ENCODE results near the gene CCDC182. TPM values are rescaled to one million over a fixed set of nuclear protein-coding genes. Genes with fewer than 3 reads are reported as not detected.

The CCDC182 gene
- total RNA-seq, 1 donor from 2014 or later, result not detected

DNA sequence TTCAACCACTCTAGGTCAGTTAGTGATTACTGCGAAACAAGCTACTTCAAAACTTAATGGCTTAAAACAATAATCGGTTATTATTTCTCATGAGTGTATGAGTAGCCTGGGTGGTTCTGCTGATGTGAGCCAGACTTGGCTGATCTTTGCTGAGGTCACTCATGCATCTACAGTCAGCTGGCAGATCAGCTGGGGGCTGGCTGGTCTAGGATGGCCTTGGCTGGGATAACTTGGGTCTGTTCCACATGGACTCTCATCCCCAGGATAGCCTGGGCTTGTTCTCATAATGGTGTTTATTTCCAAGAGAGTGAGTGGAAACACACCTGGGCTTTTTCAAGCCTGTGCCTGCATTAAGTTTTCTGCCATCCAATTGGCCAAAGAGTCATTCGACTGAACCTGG is 13.0 kb downstream of the CCDC182 start:
- Histone ChIP-seq H3K4me3 (ENCODE audit: low read depth, low read length) (no peak overlapping the region), H3K36me3 (ENCODE audit: control insufficient read depth, insufficient read depth, low read length) (no peaks in the 10 kb centered on the region), H3K27me3 (ENCODE audit: control insufficient read depth, insufficient read depth, low read length) (peaks cover 11% of the 10 kb centered on the region)
- DNase-seq (ENCODE audit: low read depth) (peak; percentile 4), FAIRE-seq (no peak)
- TF ChIP-seq, protein P1, sequence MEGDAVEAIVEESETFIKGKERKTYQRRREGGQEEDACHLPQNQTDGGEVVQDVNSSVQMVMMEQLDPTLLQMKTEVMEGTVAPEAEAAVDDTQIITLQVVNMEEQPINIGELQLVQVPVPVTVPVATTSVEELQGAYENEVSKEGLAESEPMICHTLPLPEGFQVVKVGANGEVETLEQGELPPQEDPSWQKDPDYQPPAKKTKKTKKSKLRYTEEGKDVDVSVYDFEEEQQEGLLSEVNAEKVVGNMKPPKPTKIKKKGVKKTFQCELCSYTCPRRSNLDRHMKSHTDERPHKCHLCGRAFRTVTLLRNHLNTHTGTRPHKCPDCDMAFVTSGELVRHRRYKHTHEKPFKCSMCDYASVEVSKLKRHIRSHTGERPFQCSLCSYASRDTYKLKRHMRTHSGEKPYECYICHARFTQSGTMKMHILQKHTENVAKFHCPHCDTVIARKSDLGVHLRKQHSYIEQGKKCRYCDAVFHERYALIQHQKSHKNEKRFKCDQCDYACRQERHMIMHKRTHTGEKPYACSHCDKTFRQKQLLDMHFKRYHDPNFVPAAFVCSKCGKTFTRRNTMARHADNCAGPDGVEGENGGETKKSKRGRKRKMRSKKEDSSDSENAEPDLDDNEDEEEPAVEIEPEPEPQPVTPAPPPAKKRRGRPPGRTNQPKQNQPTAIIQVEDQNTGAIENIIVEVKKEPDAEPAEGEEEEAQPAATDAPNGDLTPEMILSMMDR (IDR thresholded peaks at IDR 0.05; ENCODE audit: insufficient read depth, low read length, severe bottlenecking), result no peak

DNA sequence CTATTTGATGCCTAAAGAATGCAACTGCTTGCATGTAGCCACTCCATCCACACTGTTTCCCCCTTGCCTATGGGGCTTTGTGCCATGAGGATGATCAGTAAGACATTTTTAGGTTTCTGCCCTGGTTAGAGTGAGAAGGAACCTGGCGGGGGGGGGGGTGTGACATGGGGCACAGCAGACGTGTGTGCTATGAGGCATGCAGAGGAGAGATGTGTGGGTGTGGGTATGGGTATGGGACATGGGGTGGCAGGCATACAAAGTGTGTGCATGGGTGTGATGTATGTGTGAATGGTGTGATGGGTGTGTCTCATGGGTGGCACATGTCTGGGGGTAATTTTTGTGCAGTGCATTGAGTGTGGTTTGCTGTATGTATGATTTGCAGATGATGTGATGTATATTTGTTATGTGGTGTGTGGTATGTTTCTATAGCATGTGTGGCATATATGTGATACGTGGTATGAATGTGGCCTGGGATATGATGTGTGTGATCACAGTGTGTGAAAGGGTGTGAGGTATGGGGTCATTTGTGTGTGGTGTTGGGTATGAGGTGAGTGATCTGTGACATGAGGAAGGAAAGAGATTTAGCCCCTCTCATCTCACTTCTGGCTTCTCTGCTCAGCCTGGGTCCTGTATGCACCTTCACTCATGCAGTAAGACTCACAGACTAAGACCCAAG is 14.9 kb downstream of the CCDC182 start:
- H3K27me3 ChIP-seq (ENCODE audit: control insufficient read depth, insufficient read depth, low read length), result peaks cover 9% of the 10 kb centered on the region
- TF ChIP-seq, protein P1 (IDR thresholded peaks at IDR 0.05; ENCODE audit: insufficient read depth, low read length, severe bottlenecking), result no peak
- H3K4me3 ChIP-seq (ENCODE audit: low read depth, low read length), result no peak overlapping the region
- no peaks in the 10 kb centered on the region for H3K36me3 ChIP-seq (ENCODE audit: control insufficient read depth, insufficient read depth, low read length)
- FAIRE-seq (peak; percentile 76), DNase-seq (ENCODE audit: low read depth) (no peak)

DNA sequence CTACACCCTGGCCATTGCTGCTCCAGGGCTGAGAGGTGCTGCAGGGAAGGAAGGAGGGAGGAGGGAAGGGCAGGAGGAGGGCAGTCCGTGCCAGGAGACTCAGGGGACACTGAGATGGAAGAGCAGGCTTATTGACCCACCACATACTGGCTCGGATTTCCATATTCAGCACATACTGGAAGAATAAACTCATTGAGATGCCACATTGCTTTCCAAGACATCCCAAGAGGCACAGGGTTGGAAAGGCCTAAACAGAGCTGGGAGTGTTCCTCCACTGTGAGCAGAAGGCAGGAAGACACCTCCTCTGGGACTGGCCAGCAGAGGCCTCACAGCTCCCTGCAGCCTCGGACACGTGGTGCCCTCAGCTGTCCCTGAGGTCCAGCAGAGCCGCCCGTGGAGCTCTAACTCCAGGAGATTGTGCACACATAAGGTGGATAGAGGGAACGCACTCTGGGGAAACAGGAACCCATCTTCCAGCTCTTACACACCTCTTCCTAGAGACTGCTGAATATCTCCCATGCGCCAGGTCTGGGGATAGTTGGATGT is 17.4 kb downstream of the CCDC182 start:
- TF ChIP-seq, protein P1 (IDR thresholded peaks at IDR 0.05; ENCODE audit: insufficient read depth, low read length, severe bottlenecking), result no peak
- Histone ChIP-seq H3K36me3 (ENCODE audit: control insufficient read depth, insufficient read depth, low read length) (no peaks in the 10 kb centered on the region), H3K4me3 (ENCODE audit: low read depth, low read length) (no peak overlapping the region), H3K27me3 (ENCODE audit: control insufficient read depth, insufficient read depth, low read length) (peaks cover 11% of the 10 kb centered on the region)
- FAIRE-seq (no peak), DNase-seq (ENCODE audit: low read depth) (no peak)

DNA sequence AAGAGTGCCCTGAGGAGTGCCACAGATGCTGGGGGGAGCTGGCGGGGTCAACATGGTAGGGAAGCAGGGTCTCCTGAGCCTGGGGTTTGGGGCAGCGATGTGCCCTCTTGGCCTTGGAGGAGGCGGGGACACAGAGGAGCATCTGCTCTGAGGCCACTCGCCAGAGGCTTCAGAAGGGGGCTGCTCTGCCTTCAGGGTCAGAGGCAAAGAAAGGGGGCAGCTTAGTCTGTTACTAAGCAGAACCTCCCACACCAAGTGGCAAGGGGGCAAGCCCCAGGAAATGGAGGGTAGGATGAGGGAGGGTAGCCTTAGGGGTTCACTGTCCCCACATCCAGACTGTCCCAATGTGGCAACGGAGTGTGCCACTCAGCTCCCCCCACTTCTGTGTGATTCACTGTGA is 18.3 kb downstream of the CCDC182 start:
- TF ChIP-seq, protein P1 (IDR thresholded peaks at IDR 0.05; ENCODE audit: insufficient read depth, low read length, severe bottlenecking), result no peak
- Histone ChIP-seq H3K27me3 (ENCODE audit: control insufficient read depth, insufficient read depth, low read length) (peaks cover 11% of the 10 kb centered on the region), H3K4me3 (ENCODE audit: low read depth, low read length) (no peak overlapping the region), H3K36me3 (ENCODE audit: control insufficient read depth, insufficient read depth, low read length) (no peaks in the 10 kb centered on the region)
- FAIRE-seq, result no peak
- no peak for DNase-seq (ENCODE audit: low read depth)

DNA sequence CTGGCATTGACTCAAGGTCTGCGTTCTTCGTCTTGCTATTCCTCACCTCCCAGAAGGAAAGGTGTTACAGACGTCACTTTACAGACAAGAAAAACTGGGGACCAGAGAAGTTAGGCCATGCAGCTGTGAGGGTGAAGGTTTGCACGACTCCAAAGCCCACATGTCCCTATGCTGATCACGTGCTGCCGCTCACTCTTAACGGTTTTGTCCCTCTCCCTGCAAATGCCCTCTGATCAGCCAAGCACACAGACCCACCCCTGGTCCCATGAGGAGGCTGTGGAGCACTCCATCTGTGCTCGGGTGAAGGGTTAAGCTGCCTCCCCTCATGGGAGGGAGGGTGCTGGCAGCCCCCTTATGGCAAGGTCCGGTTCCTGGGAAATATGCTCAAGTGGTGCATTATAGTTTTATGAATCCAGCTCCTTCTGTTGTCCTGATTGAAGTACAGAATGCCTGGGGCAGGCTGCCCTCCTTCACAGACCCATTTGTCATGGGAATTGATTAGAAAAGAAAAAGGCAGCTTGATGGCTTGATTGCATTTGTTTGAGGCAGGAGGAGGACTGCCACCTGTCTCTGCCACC is 18.8 kb downstream of the CCDC182 start:
- FAIRE-seq, result peak; percentile 82

More for the DNA sequence above, 18.8 kb downstream of the CCDC182 start:
- TF ChIP-seq, protein P1 (IDR thresholded peaks at IDR 0.05; ENCODE audit: insufficient read depth, low read length, severe bottlenecking), result no peak
- Histone ChIP-seq H3K36me3 (ENCODE audit: control insufficient read depth, insufficient read depth, low read length) (no peaks in the 10 kb centered on the region), H3K4me3 (ENCODE audit: low read depth, low read length) (no peak overlapping the region), H3K27me3 (ENCODE audit: control insufficient read depth, insufficient read depth, low read length) (peaks cover 10% of the 10 kb centered on the region)
- DNase-seq (ENCODE audit: low read depth), result no peak
